ENCODE measurements around the gene LAMA2.

LAMA2 gene

DNA sequence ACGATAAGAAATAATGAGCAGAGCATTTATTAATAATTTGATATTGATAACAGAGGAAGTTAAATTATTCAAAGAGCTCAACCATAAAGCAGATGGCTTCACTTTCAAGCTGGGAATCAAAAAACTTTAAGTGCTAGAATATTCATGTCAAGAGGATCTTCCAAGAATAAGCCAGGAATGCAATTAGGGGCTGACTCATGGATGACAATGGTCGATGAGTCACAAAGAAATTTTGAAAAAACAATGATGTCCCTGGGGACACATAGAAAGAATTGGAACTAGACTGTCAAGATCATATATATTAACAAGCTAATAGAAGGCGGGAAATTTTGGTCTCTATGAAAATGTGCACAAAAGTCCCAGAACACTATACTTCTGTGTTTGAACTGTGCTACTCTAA is 304.1 kb downstream of the LAMA2 start:
- Histone ChIP-seq H3K36me3 (ENCODE audit: control insufficient read depth in 1 of 2, insufficient read depth in 2 of 2, low read depth in 1 of 2, low read length in 2 of 2) (peaks cover 0 to 15% of the 10 kb centered on the region in 2 experiments), H2BK5ac (ENCODE audit: low read depth, low read length, poor library complexity, severe bottlenecking) (no peak overlapping the region), H3K14ac (ENCODE audit: low read length in 2 of 2) (no peak overlapping the region), H3K4me2 (ENCODE audit: low read length, poor library complexity, severe bottlenecking) (no peak overlapping the region), H3K4me1 (ENCODE audit: control insufficient read depth, insufficient read depth, low read depth, low read length) (no peaks in the 10 kb centered on the region), H3K79me1 (replicated peaks; ENCODE audit: low read length, poor library complexity, severe bottlenecking) (no peaks in the 10 kb centered on the region), H2BK15ac (ENCODE audit: low read depth, poor library complexity, severe bottlenecking) (no peak overlapping the region), H3K4ac (ENCODE audit: low read depth in 1 of 2, low read length in 2 of 2) (no peak overlapping the region), H3K23ac (ENCODE audit: low read length in 2 of 2) (no peak overlapping the region), H2BK12ac (ENCODE audit: low read length in 2 of 2) (no peak overlapping the region), H4K91ac (ENCODE audit: low read length) (no peak overlapping the region), H3K27ac (ENCODE audit: low read length, poor library complexity, severe bottlenecking) (no peak overlapping the region), H4K8ac (ENCODE audit: low read length) (no peak overlapping the region), H2BK120ac (ENCODE audit: low read depth, low read length) (no peak overlapping the region), H2AK5ac (ENCODE audit: low read length, severe bottlenecking) (no peak overlapping the region), H3K27me3 (ENCODE audit: control insufficient read depth in 1 of 2, insufficient read depth in 1 of 2, low read length in 2 of 2) (no peaks in the 10 kb centered on the region), H3K9ac (ENCODE audit: low read length) (no peak overlapping the region), H3K18ac (ENCODE audit: low read depth in 1 of 2, low read length in 2 of 2) (no peak overlapping the region), H2AFZ (ENCODE audit: low read depth, low read length) (no peak overlapping the region), H3K9me3 (ENCODE audit: control insufficient read depth, low read length) (no peaks in the 10 kb centered on the region), H3K4me3 (ENCODE audit: insufficient read depth in 1 of 2, low read depth in 1 of 2, low read length in 2 of 2) (no peak overlapping the region)
- no CpG with 5 or more reads among the region's 3 CpGs for WGBS
- DNase-seq, result peak; percentile 79

DNA sequence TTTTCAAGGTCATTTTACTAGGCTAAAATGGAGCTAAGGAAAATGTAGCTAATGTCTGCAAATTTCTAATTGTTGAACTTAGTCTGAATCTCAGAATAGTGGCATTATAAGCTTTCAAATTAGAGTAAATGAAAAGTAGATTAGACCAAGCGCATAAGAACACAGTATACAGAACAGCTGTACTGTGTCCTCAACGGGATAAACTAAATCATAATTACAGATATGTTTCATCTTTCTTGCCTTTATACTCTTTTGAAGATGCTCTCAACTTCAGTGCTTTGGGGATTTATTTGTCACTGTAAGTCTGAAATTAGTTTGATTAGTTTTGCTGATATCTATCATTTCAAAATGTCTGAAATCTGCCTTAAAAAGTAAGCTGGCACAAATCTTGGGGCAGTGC is 305.4 kb downstream of the LAMA2 start:
- no peak overlapping the region for H2BK15ac ChIP-seq (ENCODE audit: low read depth, poor library complexity, severe bottlenecking)
- no peak overlapping the region for H2BK5ac ChIP-seq (ENCODE audit: low read depth, low read length, poor library complexity, severe bottlenecking)
- no peak overlapping the region for H2BK12ac ChIP-seq (ENCODE audit: low read length in 2 of 2)
- H2BK120ac ChIP-seq (ENCODE audit: low read depth, low read length), result no peak overlapping the region
- H3K9me3 ChIP-seq (ENCODE audit: control insufficient read depth, low read length), result no peaks in the 10 kb centered on the region
- H3K4me2 ChIP-seq (ENCODE audit: low read length, poor library complexity, severe bottlenecking), result no peak overlapping the region
- H3K27me3 ChIP-seq (ENCODE audit: control insufficient read depth in 1 of 2, insufficient read depth in 1 of 2, low read length in 2 of 2), result no peaks in the 10 kb centered on the region
- no peak overlapping the region for H4K8ac ChIP-seq (ENCODE audit: low read length)
- H3K36me3 ChIP-seq (ENCODE audit: control insufficient read depth in 1 of 2, insufficient read depth in 2 of 2, low read depth in 1 of 2, low read length in 2 of 2), result peaks cover 0 to 24% of the 10 kb centered on the region in 2 experiments
- H3K23ac ChIP-seq (ENCODE audit: low read length in 2 of 2), result no peak overlapping the region
- H3K9ac ChIP-seq (ENCODE audit: low read length), result no peak overlapping the region
- H3K4me3 ChIP-seq (ENCODE audit: insufficient read depth in 1 of 2, low read depth in 1 of 2, low read length in 2 of 2), result no peak overlapping the region
- H2AFZ ChIP-seq (ENCODE audit: low read depth, low read length), result no peak overlapping the region
- H3K14ac ChIP-seq (ENCODE audit: low read length in 2 of 2), result no peak overlapping the region
- no peak for DNase-seq
- H3K18ac ChIP-seq (ENCODE audit: low read depth in 1 of 2, low read length in 2 of 2), result no peak overlapping the region
- H3K27ac ChIP-seq (ENCODE audit: low read length, poor library complexity, severe bottlenecking), result no peak overlapping the region
- H4K91ac ChIP-seq (ENCODE audit: low read length), result no peak overlapping the region
- no peaks in the 10 kb centered on the region for H3K79me1 ChIP-seq (replicated peaks; ENCODE audit: low read length, poor library complexity, severe bottlenecking)
- no peak overlapping the region for H2AK5ac ChIP-seq (ENCODE audit: low read length, severe bottlenecking)
- no CpG with 5 or more reads among the region's 2 CpGs for WGBS
- H3K4me1 ChIP-seq (ENCODE audit: control insufficient read depth, insufficient read depth, low read depth, low read length), result no peaks in the 10 kb centered on the region
- no peak overlapping the region for H3K4ac ChIP-seq (ENCODE audit: low read depth in 1 of 2, low read length in 2 of 2)

DNA sequence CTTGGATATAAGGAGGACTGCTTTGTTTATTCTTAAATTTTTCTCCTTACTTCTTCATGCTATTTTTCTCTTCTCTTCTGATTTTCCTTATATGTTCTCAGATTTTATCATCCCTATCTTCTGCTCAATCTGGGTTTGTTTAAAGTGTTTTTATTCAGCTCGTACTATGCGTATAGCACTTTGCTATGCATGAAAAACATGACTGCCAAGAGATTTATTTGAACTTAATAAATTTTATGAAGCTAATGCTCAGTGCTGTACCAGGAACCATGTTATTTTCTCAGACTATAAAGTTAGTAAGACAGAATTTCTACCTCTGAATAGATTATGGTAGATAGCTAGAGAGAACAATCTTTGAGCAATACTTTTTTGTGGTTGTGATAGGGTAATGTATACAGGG is 305.9 kb downstream of the LAMA2 start:
- no peak overlapping the region for H3K4ac ChIP-seq (ENCODE audit: low read depth in 1 of 2, low read length in 2 of 2)
- no peak overlapping the region for H3K14ac ChIP-seq (ENCODE audit: low read length in 2 of 2)
- WGBS, result 100% methylated on average over 2 of the region's 2 CpGs
- no peak overlapping the region for H3K23ac ChIP-seq (ENCODE audit: low read length in 2 of 2)
- no peak overlapping the region for H3K18ac ChIP-seq (ENCODE audit: low read depth in 1 of 2, low read length in 2 of 2)
- no peak overlapping the region for H4K8ac ChIP-seq (ENCODE audit: low read length)
- H4K91ac ChIP-seq (ENCODE audit: low read length), result no peak overlapping the region
- no peak overlapping the region for H2AK5ac ChIP-seq (ENCODE audit: low read length, severe bottlenecking)
- H3K36me3 ChIP-seq (ENCODE audit: control insufficient read depth in 1 of 2, insufficient read depth in 2 of 2, low read depth in 1 of 2, low read length in 2 of 2), result peaks cover 0 to 24% of the 10 kb centered on the region in 2 experiments
- no peak for DNase-seq
- no peak overlapping the region for H3K4me3 ChIP-seq (ENCODE audit: insufficient read depth in 1 of 2, low read depth in 1 of 2, low read length in 2 of 2)
- no peak overlapping the region for H2AFZ ChIP-seq (ENCODE audit: low read depth, low read length)
- H2BK15ac ChIP-seq (ENCODE audit: low read depth, poor library complexity, severe bottlenecking), result no peak overlapping the region
- no peak overlapping the region for H2BK12ac ChIP-seq (ENCODE audit: low read length in 2 of 2)
- H3K4me2 ChIP-seq (ENCODE audit: low read length, poor library complexity, severe bottlenecking), result no peak overlapping the region
- H3K4me1 ChIP-seq (ENCODE audit: control insufficient read depth, insufficient read depth, low read depth, low read length), result no peaks in the 10 kb centered on the region
- H2BK5ac ChIP-seq (ENCODE audit: low read depth, low read length, poor library complexity, severe bottlenecking), result no peak overlapping the region
- no peak overlapping the region for H3K27ac ChIP-seq (ENCODE audit: low read length, poor library complexity, severe bottlenecking)
- no peak overlapping the region for H2BK120ac ChIP-seq (ENCODE audit: low read depth, low read length)
- no peaks in the 10 kb centered on the region for H3K9me3 ChIP-seq (ENCODE audit: control insufficient read depth, low read length)
- H3K27me3 ChIP-seq (ENCODE audit: control insufficient read depth in 1 of 2, insufficient read depth in 1 of 2, low read length in 2 of 2), result no peaks in the 10 kb centered on the region
- no peaks in the 10 kb centered on the region for H3K79me1 ChIP-seq (replicated peaks; ENCODE audit: low read length, poor library complexity, severe bottlenecking)
- H3K9ac ChIP-seq (ENCODE audit: low read length), result no peak overlapping the region

DNA sequence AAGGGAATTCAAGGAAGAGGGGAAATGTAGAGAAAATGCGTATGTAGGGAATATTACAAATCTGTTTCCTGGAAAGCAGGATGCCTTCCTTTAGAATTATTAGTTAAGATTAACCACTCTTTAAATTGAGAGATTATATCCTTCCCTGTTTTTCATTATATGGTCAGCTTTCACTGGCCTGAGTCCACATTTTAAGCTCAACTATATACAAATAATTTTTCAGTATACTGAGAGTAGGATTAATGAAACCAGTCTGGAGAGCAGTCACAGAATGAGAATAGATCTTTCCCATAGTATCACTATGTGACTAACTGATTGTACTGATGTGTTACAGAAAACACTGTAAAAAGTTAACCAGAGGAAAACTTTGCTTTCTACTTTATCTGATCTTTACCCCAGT is 306.3 kb downstream of the LAMA2 start:
- H2BK120ac ChIP-seq (ENCODE audit: low read depth, low read length), result no peak overlapping the region
- H2BK12ac ChIP-seq (ENCODE audit: low read length in 2 of 2), result no peak overlapping the region
- H3K4me3 ChIP-seq (ENCODE audit: insufficient read depth in 1 of 2, low read depth in 1 of 2, low read length in 2 of 2), result no peak overlapping the region
- no peak overlapping the region for H2AK5ac ChIP-seq (ENCODE audit: low read length, severe bottlenecking)
- no peak overlapping the region for H4K91ac ChIP-seq (ENCODE audit: low read length)
- H2BK15ac ChIP-seq (ENCODE audit: low read depth, poor library complexity, severe bottlenecking), result no peak overlapping the region
- no peaks in the 10 kb centered on the region for H3K27me3 ChIP-seq (ENCODE audit: control insufficient read depth in 1 of 2, insufficient read depth in 1 of 2, low read length in 2 of 2)
- no peak overlapping the region for H4K8ac ChIP-seq (ENCODE audit: low read length)
- peaks cover 0 to 24% of the 10 kb centered on the region in 2 experiments for H3K36me3 ChIP-seq (ENCODE audit: control insufficient read depth in 1 of 2, insufficient read depth in 2 of 2, low read depth in 1 of 2, low read length in 2 of 2)
- no peak overlapping the region for H3K9ac ChIP-seq (ENCODE audit: low read length)
- no peak overlapping the region for H3K14ac ChIP-seq (ENCODE audit: low read length in 2 of 2)
- H2BK5ac ChIP-seq (ENCODE audit: low read depth, low read length, poor library complexity, severe bottlenecking), result no peak overlapping the region
- H3K4me2 ChIP-seq (ENCODE audit: low read length, poor library complexity, severe bottlenecking), result no peak overlapping the region
- H3K4me1 ChIP-seq (ENCODE audit: control insufficient read depth, insufficient read depth, low read depth, low read length), result no peaks in the 10 kb centered on the region
- H3K23ac ChIP-seq (ENCODE audit: low read length in 2 of 2), result no peak overlapping the region
- no CpG with 5 or more reads among the region's 1 CpG for WGBS
- H3K4ac ChIP-seq (ENCODE audit: low read depth in 1 of 2, low read length in 2 of 2), result no peak overlapping the region
- H3K27ac ChIP-seq (ENCODE audit: low read length, poor library complexity, severe bottlenecking), result no peak overlapping the region
- no peaks in the 10 kb centered on the region for H3K79me1 ChIP-seq (replicated peaks; ENCODE audit: low read length, poor library complexity, severe bottlenecking)
- no peak overlapping the region for H3K18ac ChIP-seq (ENCODE audit: low read depth in 1 of 2, low read length in 2 of 2)
- H3K9me3 ChIP-seq (ENCODE audit: control insufficient read depth, low read length), result no peaks in the 10 kb centered on the region
- no peak for DNase-seq
- H2AFZ ChIP-seq (ENCODE audit: low read depth, low read length), result no peak overlapping the region

Measured in mesenchymal stem cell (in vitro differentiated cells and primary cell).